OCI-LY3 (cell line): ENCODE measurements around the gene IFIH1.

Experiments
- CTCF ChIP-seq: fragments of 200-600, 300-600 bp; sonication (generic); IDR thresholded peaks from 2 replicates; pipeline ENCODE4 v1.5.1; 2014; ENCODE audit warnings: antibody characterized with exemption, low read length, low read depth
- EZH2phosphoT487 ChIP-seq: fragments of 200-600 bp; shearing (Covaris generic); IDR thresholded peaks from 2 replicates; pipeline ENCODE4 v1.6.1; 2018; ENCODE audit warnings: antibody characterized with exemption, mixed run types, low read depth

GRCh38 chr2:162233197-162233596 lies 85.3 kb downstream of the IFIH1 start:
- TF ChIP-seq EZH2phosphoT487 (no peak), CTCF (no peak)
